SK-N-SH (cell line): ENCODE data around the gene CAPNS2. TPM values are rescaled to one million over a fixed set of nuclear protein-coding genes. Genes with fewer than 3 reads are reported as not detected.
A peak's percentile ranks its signal among the peaks of the same experiment; 100 is the strongest.

ENCODE experiments used
- CTCF ChIA-PET: fragments of 300-600, 350-600 bp; formaldehyde crosslinking; extraction: SDS; loops from one replicate; lab custom pipeline; 2021; lab: Yijun Ruan, JAX
- POLR2A ChIA-PET: fragments of 350-600 bp; sonication (Branson Sonifier 250); formaldehyde crosslinking; extraction: SDS; loops from one replicate; lab custom pipeline; 2020; ENCODE audit warnings: antibody characterized with exemption, inconsistent platforms; lab: Yijun Ruan, JAX
- DNase-seq: peaks from one replicate; pipeline ENCODE4 v3.0.0; 2012
- H2AFZ ChIP-seq: fragments of 200-600 bp; sonication (generic); 2 replicates; pipeline ENCODE4 v1.8.1; 2016; ENCODE audit warnings: antibody characterized with exemption, mild to moderate bottlenecking, low read depth
- H3F3A ChIP-seq: fragments of 200-600 bp; sonication (generic); replicated peaks from 2 replicates; pipeline ENCODE3; 2016; ENCODE audit warnings: antibody characterized with exemption, mild to moderate bottlenecking; ENCODE audit not compliant: insufficient read depth
- H3K27ac ChIP-seq, 2 experiments: fragments of 200-500 bp in 1 of 2; fragments of 200-600 bp in 1 of 2; sonication (Bioruptor generic) in 1 of 2; sonication (generic), shearing (Covaris generic) in 1 of 2; 2 replicates each; pipeline versions ENCODE4 v1.5.1 to v1.6.1; 2014 to 2016; ENCODE audit warnings: low read depth in 2 of 2, inconsistent platforms in 1 of 2, low read length in 1 of 2, mild to moderate bottlenecking in 1 of 2, mixed read lengths in 1 of 2
- H3K27me3 ChIP-seq: fragments of 200-600 bp; sonication (generic), shearing (Covaris generic); 2 replicates; pipeline ENCODE4 v1.6.1; 2016; ENCODE audit warnings: mixed run types; ENCODE audit not compliant: insufficient read depth
- H3K36me3 ChIP-seq, 2 experiments: fragments of 200-500 bp in 1 of 2; fragments of 200-600 bp in 1 of 2; sonication (Bioruptor generic) in 1 of 2; sonication (generic) in 1 of 2; replicated peaks in 1 of 2; 2 replicates each; pipeline versions ENCODE3 to v1.5.1; 2014 to 2016; ENCODE audit warnings: low read length in 1 of 2, mild to moderate bottlenecking in 1 of 2; ENCODE audit not compliant: insufficient read depth in 2 of 2, control insufficient read depth in 1 of 2
- H3K4me1 ChIP-seq, 2 experiments: fragments of 200-500 bp in 1 of 2; fragments of 200-600 bp in 1 of 2; sonication (Bioruptor generic) in 1 of 2; sonication (generic), shearing (Covaris generic) in 1 of 2; 2 replicates each; pipeline versions ENCODE4 v1.5.1 to v1.6.1; 2014 to 2016; ENCODE audit warnings: low read depth in 1 of 2, low read length in 1 of 2, mixed run types in 1 of 2; ENCODE audit not compliant: insufficient read depth in 2 of 2, control insufficient read depth in 1 of 2
- H3K4me2 ChIP-seq: fragments of 200-600 bp; sonication (generic), shearing (Covaris generic); 2 replicates; pipeline ENCODE4 v1.6.1; 2017; ENCODE audit warnings: mixed run types
- H3K4me3 ChIP-seq, 2 experiments: fragments of 200-500 bp in 1 of 2; fragments of 200-600 bp in 1 of 2; sonication (Bioruptor generic) in 1 of 2; sonication (generic), shearing (Covaris generic) in 1 of 2; 2 replicates each; pipeline versions ENCODE4 v1.5.1 to v1.8.1; 2014 to 2016; ENCODE audit warnings: low read depth in 2 of 2, inconsistent platforms in 1 of 2, low read length in 1 of 2, mild to moderate bottlenecking in 1 of 2, mixed read lengths in 1 of 2, moderate library complexity in 1 of 2
- H3K79me2 ChIP-seq: fragments of 200-600 bp; sonication (generic); 2 replicates; pipeline ENCODE4 v1.8.1; 2017; ENCODE audit warnings: mild to moderate bottlenecking; ENCODE audit not compliant: insufficient read depth
- H3K9ac ChIP-seq: fragments of 200-600 bp; sonication (generic); 2 replicates; pipeline ENCODE4 v1.6.1; 2017; ENCODE audit warnings: mixed run types
- H3K9me2 ChIP-seq: fragments of 200-600 bp; sonication (generic); 2 replicates; pipeline ENCODE4 v1.6.1; 2017; ENCODE audit warnings: mixed run types
- H3K9me3 ChIP-seq: fragments of 200-600 bp; sonication (generic); 2 replicates; pipeline ENCODE4 v1.6.1; 2017; ENCODE audit warnings: mixed run types, mild to moderate bottlenecking, moderate library complexity
- H4K20me1 ChIP-seq: fragments of 200-600 bp; sonication (generic); 2 replicates; pipeline ENCODE4 v1.6.1; 2017; ENCODE audit warnings: mild to moderate bottlenecking, mixed run types; ENCODE audit not compliant: insufficient read depth
- CHD2 ChIP-seq: fragments of 150-350 bp; IDR thresholded peaks from 2 replicates; pipeline ENCODE4 v1.6.1; 2018; ENCODE audit warnings: low read length; ENCODE audit not compliant: partially characterized antibody
- CTCF ChIP-seq: fragments of 200-600 bp; sonication (generic); IDR thresholded peaks from 2 replicates; pipeline ENCODE4 v1.6.1; 2017; ENCODE audit warnings: antibody characterized with exemption, mild to moderate bottlenecking, moderate library complexity
- ELF1 ChIP-seq: IDR thresholded peaks from 2 replicates; pipeline ENCODE4 v1.4.0; 2012
- EP300 ChIP-seq, 2 experiments: IDR thresholded peaks; 2 replicates each; pipeline versions ENCODE4 v1.4.0 to v1.6.1; 2012; ENCODE audit warnings: borderline replicate concordance in 1 of 2, low read depth in 1 of 2, low read length in 1 of 2
- EZH2phosphoT487 ChIP-seq: fragments of 200-600 bp; sonication (generic); IDR thresholded peaks from 2 replicates; pipeline ENCODE4 v1.6.1; 2017; ENCODE audit warnings: low read depth, mixed run types, mild to moderate bottlenecking, antibody characterized with exemption, moderate library complexity, borderline replicate concordance
- FOXJ3 ChIP-seq: sonication (generic); formaldehyde crosslinking; IDR thresholded peaks from 2 replicates; pipeline ENCODE4 v1.5.1; 2020; ENCODE audit warnings: mild to moderate bottlenecking, missing genetic modification reagents
- FOXM1 ChIP-seq: IDR thresholded peaks from 2 replicates; pipeline ENCODE4 v1.4.0; 2012; ENCODE audit warnings: low read depth, mild to moderate bottlenecking
- GABPA ChIP-seq: IDR thresholded peaks from 2 replicates; pipeline ENCODE4 v1.4.0; 2012; ENCODE audit warnings: low read depth, mild to moderate bottlenecking
- GATA2 ChIP-seq: sonication (generic); formaldehyde crosslinking; IDR thresholded peaks from 2 replicates; pipeline ENCODE4 v1.5.0; 2020; ENCODE audit warnings: mild to moderate bottlenecking, missing genetic modification reagents
- MAX ChIP-seq: IDR thresholded peaks from 2 replicates; pipeline ENCODE4 v1.4.0; 2012; ENCODE audit warnings: low read depth
- MXI1 ChIP-seq: IDR thresholded peaks from 2 replicates; pipeline ENCODE4 v1.6.1; 2012; ENCODE audit warnings: mild to moderate bottlenecking, low read depth, low read length, improper control_type of control experiment
- NRF1 ChIP-seq: IDR thresholded peaks from 2 replicates; pipeline ENCODE4 v1.6.1; 2012; ENCODE audit warnings: low read depth, mild to moderate bottlenecking, low read length
- PBX3 ChIP-seq: IDR thresholded peaks from 2 replicates; pipeline ENCODE4; 2012
- RAD21 ChIP-seq: IDR thresholded peaks from 2 replicates; pipeline ENCODE4 v1.6.1; 2012; ENCODE audit warnings: mild to moderate bottlenecking, low read length
- REST ChIP-seq: IDR thresholded peaks from 2 replicates; pipeline ENCODE4 v1.6.1; 2012; ENCODE audit warnings: mild to moderate bottlenecking, low read depth, low read length, moderate library complexity
- RXRA ChIP-seq: IDR thresholded peaks from 2 replicates; pipeline ENCODE4 v1.4.0; 2012; ENCODE audit warnings: low read depth, mild to moderate bottlenecking, borderline replicate concordance
- SMC3 ChIP-seq: IDR thresholded peaks from 2 replicates; pipeline ENCODE4 v1.6.1; 2012; ENCODE audit warnings: low read depth, low read length, improper control_type of control experiment
- TEAD4 ChIP-seq: IDR thresholded peaks from 2 replicates; pipeline ENCODE4 v1.4.0; 2012; ENCODE audit warnings: mild to moderate bottlenecking, borderline replicate concordance; ENCODE audit not compliant: insufficient read depth
- USF2 ChIP-seq: fragments of 150-350 bp; IDR thresholded peaks from 2 replicates; pipeline ENCODE4 v1.6.1; 2017; ENCODE audit warnings: antibody characterized with exemption, low read length, low read depth, borderline replicate concordance
- YY1 ChIP-seq: IDR thresholded peaks from 2 replicates; pipeline ENCODE4 v1.4.0; 2012; ENCODE audit warnings: low read depth, mild to moderate bottlenecking
- WGBS: methylation state at CpG from one replicate; pipeline ENCODE4 v1.1.6; 2017; ENCODE audit warnings: low lambda C conversion rate; 5-methylcytosine and 5-hydroxymethylcytosine counted together
- polyA plus RNA-seq, 3 experiments: library from polyadenylated mRNA; depleted of rRNA; stranded (reverse); fragments of >200 nt; gene quantifications; 2 replicates each; pipeline ENCODE4 v1.2.3, GENCODE V29; 2012

Gene CAPNS2
- polyA plus RNA-seq, 1 of the 3 experiments (the other 2 are of a cell fraction): 0.13 TPM

- H3K27ac ChIP-seq: peak overlapping the region; percentile 29 to 100; a peak in 3 of 4 replicates
- peaks cover 7 to 28% of the 10 kb centered on the region in 2 experiments; a peak in 3 of 4 replicates for H3K4me1 ChIP-seq
- no peak for TF ChIP-seq ELF1
- no peak for TF ChIP-seq MAX
- TF ChIP-seq MXI1: no peak
- TF ChIP-seq EP300 (IDR thresholded peaks at IDR 0.05; ENCODE audit: borderline replicate concordance in 1 of 2, low read depth in 1 of 2, low read length in 1 of 2): no peak
- no peak for TF ChIP-seq PBX3
- TF ChIP-seq CTCF: no peak
- TF ChIP-seq NRF1: no peak
- TF ChIP-seq, all 33 proteins: peak for 0
- no peak overlapping the region for H2AFZ ChIP-seq
- H4K20me1 ChIP-seq: no peaks in the 10 kb centered on the region
- no peaks in the 10 kb centered on the region for H3K79me2 ChIP-seq
- H3F3A ChIP-seq: peaks cover 7% of the 10 kb centered on the region
- no peaks in the 10 kb centered on the region for H3K9me3 ChIP-seq
- 98% methylated on average over 2 of the region's 2 CpGs for WGBS
- H3K36me3 ChIP-seq: peaks cover 39 to 69% of the 10 kb centered on the region in 2 experiments
- peak overlapping the region in 1 of 2 experiments; percentile 11; a peak in 1 of 4 replicates for H3K4me3 ChIP-seq
- ChIA-PET POLR2A (no interaction called here), CTCF (no interaction called here)
- H3K4me2 ChIP-seq: peak overlapping the region; percentile 24
- no peaks in the 10 kb centered on the region; the same call in 1 of the 2 replicates for H3K9me2 ChIP-seq
- DNase-seq: no peak
- H3K27me3 ChIP-seq: no peaks in the 10 kb centered on the region
- no peak overlapping the region for H3K9ac ChIP-seq
Observed at GRCh38 chr16:55563797-55564196, 2.7 kb upstream of the CAPNS2 start.

GRCh38 chr16:55565086-55565485 lies 1.4 kb upstream of the CAPNS2 start:
- peaks cover 8% of the 10 kb centered on the region for H3F3A ChIP-seq
- no peak overlapping the region for H3K4me3 ChIP-seq
- H3K9ac ChIP-seq: no peak overlapping the region
- H3K9me2 ChIP-seq: no peaks in the 10 kb centered on the region; the same call in 1 of the 2 replicates
- 94% methylated on average over 1 of the region's 1 CpG for WGBS
- no peak overlapping the region for H3K27ac ChIP-seq
- no peaks in the 10 kb centered on the region for H3K9me3 ChIP-seq
- H4K20me1 ChIP-seq: no peaks in the 10 kb centered on the region
- no peaks in the 10 kb centered on the region for H3K79me2 ChIP-seq
- peaks cover 42 to 75% of the 10 kb centered on the region in 2 experiments for H3K36me3 ChIP-seq
- H3K4me2 ChIP-seq: no peak overlapping the region
- DNase-seq: no peak
- H2AFZ ChIP-seq: no peak overlapping the region
- ChIA-PET POLR2A (no interaction called here), CTCF (interaction anchor here (0.8 to 0.9 kb wide), 2 partner anchors 15 to 100 kb away, joined by 3 read pairs; no protein-coding TSS in a partner anchor)
- peaks cover 4 to 18% of the 10 kb centered on the region in 2 experiments; a peak in 2 of 4 replicates for H3K4me1 ChIP-seq
- H3K27me3 ChIP-seq: no peaks in the 10 kb centered on the region
- TF ChIP-seq RXRA: no peak
- TF ChIP-seq USF2: no peak
- TF ChIP-seq REST: no peak
- TF ChIP-seq EZH2phosphoT487: no peak
- no peak for TF ChIP-seq FOXJ3 (CRISPR knock-in tag)
- no peak for TF ChIP-seq CHD2
- no peak for TF ChIP-seq EP300 (IDR thresholded peaks at IDR 0.05; ENCODE audit: borderline replicate concordance in 1 of 2, low read depth in 1 of 2, low read length in 1 of 2)
- TF ChIP-seq TEAD4: no peak
- TF ChIP-seq GATA2 (CRISPR knock-in tag): no peak
- TF ChIP-seq YY1: no peak
- TF ChIP-seq FOXM1: no peak
- no peak for TF ChIP-seq GABPA
- no peak for TF ChIP-seq SMC3
- no peak for TF ChIP-seq RAD21
- no peak for TF ChIP-seq MXI1
